Tibial artery (tissue), 4 donors: ENCODE measurements around the gene PSMA6.
"Not testable (repeated sequence)": the region's sequence is repeated elsewhere in the genome, so short reads cannot be mapped to it uniquely, and the experiment has no call there.

ENCODE experiments used
- DNase-seq, 2 donors: peaks; one replicate each; pipeline ENCODE4 v3.0.0-alpha.2; 2019
- H3K27ac ChIP-seq, 2 donors: fragments of 200-600 bp; sonication (generic) in 1 of 2; 1 replicate in 1 of 2; 2 replicates in 1 of 2; pipeline ENCODE4 v1.5.1; 2018 to 2019; ENCODE audit warnings: mild to moderate bottlenecking in 1 of 2
- H3K27me3 ChIP-seq, 2 donors: fragments of 200-600 bp; sonication (generic) in 1 of 2; one replicate each; pipeline versions ENCODE4 v1.5.1 to v1.6.0; 2016 to 2019
- H3K36me3 ChIP-seq, 3 donors: fragments of 200-600 bp; sonication (generic) in 2 of 3; one replicate each; pipeline ENCODE4 v1.5.1; 2016 to 2019; ENCODE audit warnings: mild to moderate bottlenecking in 2 of 3
- H3K4me1 ChIP-seq, 4 donors: fragments of 200-600 bp; sonication (generic) in 2 of 4; 1 replicate in 3 of 4; 2 replicates in 1 of 4; pipeline ENCODE4 v1.5.1; 2016 to 2019
- H3K4me3 ChIP-seq, 2 donors: fragments of 200-600 bp; sonication (generic) in 1 of 2; 1 replicate in 1 of 2; 2 replicates in 1 of 2; pipeline ENCODE4 v1.5.1; 2018 to 2019; ENCODE audit warnings: mild to moderate bottlenecking in 2 of 2
- H3K9me3 ChIP-seq, 3 donors: fragments of 200-600 bp; sonication (generic) in 1 of 3; one replicate each; pipeline ENCODE4 v1.5.1; 2016 to 2019
- CTCF ChIP-seq, 2 experiments: fragments of 200-600 bp in 1 of 2; fragments of 450-650 bp in 1 of 2; IDR thresholded peaks; one replicate each; pipeline ENCODE4 v1.5.1; 2017 to 2019; ENCODE audit warnings: antibody characterized with exemption in 2 of 2, mild to moderate bottlenecking in 1 of 2, moderate library complexity in 1 of 2
- intact Hi-C: fragments of 100-400 bp; cut with DNase I; formaldehyde crosslinking; loops from one replicate; pipeline ENCODE4 v1.15.0; 2023; ENCODE audit warnings: low total_unique reads

The PSMA6 gene

GRCh38 chr14:35247777-35248475 lies 44.3 kb upstream of the PSMA6 start:
- no peaks in the 10 kb centered on the region for H3K9me3 ChIP-seq
- H3K4me1 ChIP-seq = no peaks in the 10 kb centered on the region
- TF ChIP-seq CTCF (IDR thresholded peaks at IDR 0.05) = no peak
- intact Hi-C loops = no loop called here
- no peak overlapping the region for H3K4me3 ChIP-seq
- DNase-seq = no peak
- H3K36me3 ChIP-seq = no peaks in the 10 kb centered on the region
- H3K27me3 ChIP-seq = no peaks in the 10 kb centered on the region
- no peak overlapping the region for H3K27ac ChIP-seq

DNA sequence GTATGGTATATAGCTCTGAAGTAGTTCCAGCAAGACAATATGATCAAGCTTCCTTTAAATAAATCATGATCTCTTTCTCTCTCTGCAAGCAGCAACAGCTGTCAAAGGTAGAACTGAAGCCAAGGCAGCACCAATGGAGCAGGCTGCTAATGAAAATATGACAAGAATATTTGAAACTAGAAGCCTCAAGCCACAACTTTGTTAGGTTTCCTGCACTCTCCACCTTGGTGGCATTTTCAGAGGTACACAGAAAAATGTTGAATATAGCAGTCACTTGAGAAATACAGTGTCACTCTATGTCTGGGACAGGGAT lies 43.8 kb upstream of the PSMA6 start:
- Histone ChIP-seq H3K4me3 (no peak overlapping the region), H3K27ac (no peak overlapping the region), H3K36me3 (no peaks in the 10 kb centered on the region), H3K4me1 (no peaks in the 10 kb centered on the region), H3K27me3 (no peaks in the 10 kb centered on the region), H3K9me3 (no peaks in the 10 kb centered on the region)
- no peak for TF ChIP-seq CTCF (IDR thresholded peaks at IDR 0.05)
- DNase-seq = no peak
- intact Hi-C loops = no loop called here

DNA sequence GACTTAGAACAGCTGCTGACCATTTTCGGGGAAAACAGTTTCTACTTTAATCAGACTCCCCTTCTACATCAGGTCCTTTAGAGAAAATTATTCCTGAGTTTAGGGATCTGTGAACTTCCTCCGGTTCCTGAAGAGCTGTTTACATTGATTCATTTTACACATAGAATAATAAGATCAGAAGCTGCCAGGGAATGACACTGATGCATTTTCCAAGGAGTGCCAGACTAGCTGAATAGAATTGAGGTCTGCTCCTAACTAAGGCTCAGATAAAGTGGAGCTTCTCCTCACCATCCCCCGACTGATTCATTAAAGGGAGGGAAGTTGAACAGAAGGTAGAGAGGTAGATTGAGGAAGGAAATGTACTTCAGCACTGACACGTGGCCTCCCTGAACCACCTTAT lies 41.9 kb upstream of the PSMA6 start:
- Histone ChIP-seq H3K27ac (no peak overlapping the region), H3K27me3 (no peaks in the 10 kb centered on the region)
- no peak for TF ChIP-seq CTCF (IDR thresholded peaks at IDR 0.05)

DNA sequence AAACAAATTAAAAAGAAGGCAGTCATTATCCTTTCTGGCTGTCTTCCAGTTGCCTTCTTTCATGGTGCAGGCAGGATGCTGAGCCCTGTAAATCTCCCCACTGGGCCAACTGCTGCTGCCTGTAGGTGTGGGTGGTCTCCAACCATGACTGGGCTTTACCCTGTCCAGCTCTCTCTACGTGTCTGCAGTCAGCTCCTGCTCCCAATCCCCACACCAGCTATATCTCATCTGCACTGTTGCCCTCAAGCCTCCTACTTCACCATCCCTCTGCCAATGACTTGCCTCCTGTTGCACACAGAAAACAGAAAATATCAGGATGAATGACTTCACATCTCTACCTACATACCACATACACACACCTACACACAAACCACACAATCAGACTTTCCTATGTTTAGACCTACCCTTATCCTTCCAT lies 39.7 kb upstream of the PSMA6 start:
- Histone ChIP-seq H3K4me1 (no peaks in the 10 kb centered on the region), H3K4me3 (no peak overlapping the region), H3K27me3 (no peaks in the 10 kb centered on the region), H3K36me3 (peaks cover 0 to 6% (median 0%) of the 10 kb centered on the region in 3 donors), H3K9me3 (no peaks in the 10 kb centered on the region), H3K27ac (no peak overlapping the region)
- no peak for DNase-seq
- intact Hi-C loops = no loop called here
- TF ChIP-seq CTCF (IDR thresholded peaks at IDR 0.05) = no peak

More for the DNA sequence above, 41.9 kb upstream of the PSMA6 start:
- no peak overlapping the region for H3K4me3 ChIP-seq
- H3K36me3 ChIP-seq = peaks cover 0 to 6% (median 0%) of the 10 kb centered on the region in 3 donors
- H3K4me1 ChIP-seq = no peaks in the 10 kb centered on the region
- H3K9me3 ChIP-seq = no peaks in the 10 kb centered on the region
- intact Hi-C loops = no loop called here
- no peak for DNase-seq

GRCh38 chr14:35253056-35253455 lies 39.1 kb upstream of the PSMA6 start:
- DNase-seq, H3K27me3 ChIP-seq, H3K9me3 ChIP-seq, H3K27ac ChIP-seq, H3K36me3 ChIP-seq, H3K4me3 ChIP-seq, intact Hi-C loops, H3K4me1 ChIP-seq: not testable (repeated sequence)

- H3K4me3 ChIP-seq, intact Hi-C loops, H3K27me3 ChIP-seq, H3K36me3 ChIP-seq, H3K9me3 ChIP-seq, H3K27ac ChIP-seq, H3K4me1 ChIP-seq, DNase-seq: not testable (repeated sequence)
Observed at GRCh38 chr14:35254034-35254622, 38.1 kb upstream of the PSMA6 start.
